HG02763 (cell line): ENCODE data around the gene ZNF559.
A peak's percentile ranks its signal among the peaks of the same experiment; 100 is the strongest.
"Not testable (repeated sequence)": the region's sequence is repeated elsewhere in the genome, so short reads cannot be mapped to it uniquely, and the experiment has no call there.

Experiments used
- ATAC-seq: cut with Tn5 transposase; IDR thresholded peaks from one replicate; pipeline ENCODE4 v1.9.1; 2021; ENCODE audit warnings: mild to moderate bottlenecking, moderate library complexity; ENCODE audit not compliant: unreplicated experiment

ZNF559 gene

DNA sequence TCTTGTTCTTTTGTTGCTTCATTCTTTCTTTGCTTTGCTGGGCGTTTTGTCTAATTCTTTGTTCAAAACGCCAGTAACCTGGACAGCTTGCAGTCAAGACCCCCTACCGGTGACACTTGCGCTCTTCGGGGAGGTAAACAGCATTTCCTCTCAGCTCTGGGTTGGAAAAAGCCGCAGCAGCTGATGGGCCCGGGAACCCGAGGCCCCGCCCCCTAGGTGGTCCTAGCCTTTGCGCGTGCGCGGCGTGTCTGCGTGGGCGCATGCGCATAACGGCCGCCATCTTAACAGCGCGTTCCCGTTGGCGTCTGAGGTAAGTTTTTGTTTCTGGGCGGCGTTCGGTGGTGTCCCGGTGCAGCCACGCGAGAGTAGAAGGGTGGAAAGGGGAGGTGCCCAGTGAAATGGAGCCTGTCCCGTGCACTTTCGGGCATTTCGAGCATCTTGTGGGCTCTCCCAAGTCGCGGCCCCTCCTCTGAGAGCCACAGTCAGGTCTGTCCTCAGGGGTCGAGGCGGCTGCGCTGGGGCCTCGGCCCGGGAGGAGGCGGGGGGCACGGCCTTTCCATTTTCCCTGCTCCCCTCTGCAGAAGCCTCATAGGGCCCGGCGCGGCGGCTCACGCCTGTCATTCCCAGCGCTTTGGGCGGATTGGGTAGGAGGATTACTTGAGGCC lies at the start of gene ZNF559:
Gene ZNF559, plus strand, starts transcription at position 261 of the 665 bp plus-strand sequence. CDS start 14,371 bp downstream, outside the sequence.
- ATAC-seq = peak; percentile 94

GRCh38 chr19:9283485-9283884 lies 40.5 kb upstream of the ZNF559 start:
- ATAC-seq = not testable (repeated sequence)

DNA sequence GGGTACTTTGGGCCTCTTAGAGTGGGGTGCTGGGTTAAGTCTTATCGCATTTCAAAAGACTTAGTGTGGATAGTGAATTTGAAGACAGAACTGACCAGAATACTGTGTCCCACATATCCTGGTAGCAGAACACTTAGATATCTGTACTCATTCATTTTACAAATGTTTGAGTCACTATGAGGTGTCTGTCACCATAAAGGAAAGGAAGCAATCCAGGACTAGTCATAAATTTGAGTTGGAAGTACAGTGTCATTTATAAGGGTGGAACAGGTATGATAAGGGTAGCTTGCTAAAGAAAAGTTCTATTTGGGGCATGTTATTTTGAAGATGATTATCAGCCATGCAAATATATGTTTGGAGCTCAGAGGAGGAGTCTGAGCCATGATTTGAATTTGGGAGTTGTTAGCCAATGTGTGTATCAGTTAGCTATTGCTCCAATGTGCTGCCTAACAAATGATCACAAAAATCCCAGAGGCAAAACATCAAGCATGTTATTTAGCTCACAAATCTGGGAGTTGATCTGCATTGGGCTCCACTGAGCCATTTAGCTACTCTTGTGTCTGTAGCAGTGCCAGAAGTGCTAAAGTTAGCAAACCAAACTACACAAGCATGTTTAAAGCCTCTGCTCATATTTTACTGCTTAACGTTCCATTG lies 34.6 kb upstream of the ZNF559 start:
- no peak for ATAC-seq

GRCh38 chr19:9295411-9295849 lies 28.5 kb upstream of the ZNF559 start:
- ATAC-seq = no peak

- no peak for ATAC-seq
Measured at GRCh38 chr19:9296336-9296735, 27.6 kb upstream of the ZNF559 start.

- ATAC-seq = no peak
Measured at GRCh38 chr19:9306443-9306842, 17.5 kb upstream of the ZNF559 start.

GRCh38 chr19:9308091-9308770 lies 15.7 kb upstream of the ZNF559 start:
- no peak for ATAC-seq

- ATAC-seq = peak; percentile 94
Measured at GRCh38 chr19:9309139-9309973, 14.6 kb upstream of the ZNF559 start, which contains the start of gene ZNF699. Gene ZNF699, minus strand, starts transcription at chr19:9309838. Its CDS starts 4,719 bp downstream, at chr19:9305119.

- peak; percentile 66 for ATAC-seq
Measured at GRCh38 chr19:9309974-9310446, 14.0 kb upstream of the ZNF559 start.

DNA sequence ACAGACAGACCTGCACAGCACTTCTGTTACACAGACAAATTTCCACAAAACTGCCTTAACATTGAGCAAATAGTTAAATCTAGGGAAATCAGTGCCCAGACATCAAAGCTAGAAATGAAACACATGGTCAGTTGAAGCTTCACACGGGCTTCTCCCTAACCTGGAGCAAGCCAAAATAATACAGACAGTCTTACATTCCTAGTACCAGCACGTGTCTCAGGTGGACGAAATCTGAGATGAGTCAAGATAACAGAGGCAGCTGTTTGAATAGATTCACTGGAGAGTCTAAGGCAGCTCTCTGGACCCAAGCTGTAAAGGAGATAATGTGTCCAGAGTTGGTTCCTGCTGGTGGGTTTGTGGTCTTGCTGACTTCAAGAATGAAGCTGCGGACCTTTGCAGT lies 10.2 kb upstream of the ZNF559 start:
- ATAC-seq = no peak

GRCh38 chr19:9321338-9321737 lies 2.6 kb upstream of the ZNF559 start:
- no peak for ATAC-seq

- ATAC-seq = not testable (repeated sequence)
Measured at GRCh38 chr19:9321756-9322155, 2.2 kb upstream of the ZNF559 start.

DNA sequence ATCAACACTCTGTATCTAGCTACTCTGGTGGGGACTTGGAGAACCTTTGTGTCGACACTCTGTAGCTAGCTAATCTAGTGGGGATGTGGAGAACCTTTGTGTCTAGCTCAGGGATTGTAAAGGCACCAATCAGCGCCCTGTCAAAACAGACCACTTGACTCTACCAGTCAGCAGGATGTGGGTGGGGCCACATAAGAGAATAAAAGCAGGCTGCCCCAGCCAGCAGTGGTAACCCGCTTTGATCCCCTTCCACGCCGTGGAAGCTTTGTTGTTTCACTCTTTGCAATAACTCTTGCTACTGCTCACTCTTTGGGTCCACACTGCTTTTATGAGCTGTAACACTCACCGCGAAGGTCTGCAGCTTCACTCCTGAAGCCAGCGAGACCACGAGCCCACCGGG lies 1.8 kb upstream of the ZNF559 start:
- not testable (repeated sequence) for ATAC-seq

DNA sequence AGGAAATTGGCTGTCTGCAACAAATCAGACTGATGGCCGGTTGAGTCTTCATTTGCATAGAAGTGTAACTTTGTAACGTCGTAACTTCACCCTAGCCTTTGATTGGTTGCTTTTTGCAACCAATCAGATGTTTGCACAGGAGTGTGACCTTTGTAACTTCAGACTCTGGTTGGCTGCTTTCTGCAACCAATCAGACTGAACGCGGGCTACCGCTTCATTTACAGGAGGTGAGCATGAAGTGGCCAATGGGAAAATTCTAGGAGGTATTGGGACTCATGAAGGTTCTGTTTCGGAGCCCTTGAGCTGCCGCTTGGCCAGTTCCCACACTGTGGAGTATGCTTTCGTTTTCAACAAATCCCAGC lies 441 bp upstream of the ZNF559 start:
- peak; percentile 26 for ATAC-seq

- ATAC-seq = no peak
Measured at GRCh38 chr19:9324584-9324962, 594 bp downstream of the ZNF559 start.

DNA sequence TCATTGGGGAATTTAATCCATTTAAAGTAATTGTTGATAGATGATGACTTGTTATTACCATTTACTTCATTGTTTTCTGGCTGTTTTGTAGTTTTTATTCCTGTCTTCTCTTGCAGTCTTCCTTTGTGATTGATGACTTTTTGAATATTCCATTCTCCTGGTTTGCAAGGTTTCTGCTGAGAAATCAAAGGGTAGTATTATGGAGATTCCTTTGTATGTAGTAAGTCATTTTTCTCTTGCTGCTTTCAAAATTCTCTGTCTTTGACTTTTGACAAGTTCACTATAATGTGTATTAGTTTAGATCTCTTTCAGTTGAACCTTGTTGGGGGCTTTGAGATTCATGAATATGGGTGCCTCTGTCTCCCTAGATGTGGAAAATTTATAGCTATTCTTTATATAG lies 6.0 kb downstream of the ZNF559 start:
- ATAC-seq = no peak

GRCh38 chr19:9342610-9343304 lies 18.8 kb downstream of the ZNF559 start:
- no peak for ATAC-seq

DNA sequence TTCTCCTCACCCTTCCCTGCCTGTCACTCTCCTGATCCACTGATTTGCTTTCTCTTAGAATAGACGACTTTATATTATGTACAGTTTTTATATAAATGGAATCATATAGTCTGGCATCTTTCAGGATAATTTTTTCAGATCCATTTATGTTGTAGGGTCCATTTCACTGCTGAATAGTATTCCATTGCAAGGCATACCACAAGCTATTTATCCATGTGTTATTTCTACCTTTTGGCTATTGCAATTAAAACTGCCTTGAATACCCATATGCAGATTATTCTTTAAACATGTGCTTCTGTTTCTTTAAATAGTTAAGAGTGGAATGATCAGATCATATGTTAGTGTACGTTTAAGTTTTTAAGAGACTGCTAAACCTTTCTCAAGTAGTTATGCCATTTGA lies 21.0 kb downstream of the ZNF559 start:
- ATAC-seq = no peak

DNA sequence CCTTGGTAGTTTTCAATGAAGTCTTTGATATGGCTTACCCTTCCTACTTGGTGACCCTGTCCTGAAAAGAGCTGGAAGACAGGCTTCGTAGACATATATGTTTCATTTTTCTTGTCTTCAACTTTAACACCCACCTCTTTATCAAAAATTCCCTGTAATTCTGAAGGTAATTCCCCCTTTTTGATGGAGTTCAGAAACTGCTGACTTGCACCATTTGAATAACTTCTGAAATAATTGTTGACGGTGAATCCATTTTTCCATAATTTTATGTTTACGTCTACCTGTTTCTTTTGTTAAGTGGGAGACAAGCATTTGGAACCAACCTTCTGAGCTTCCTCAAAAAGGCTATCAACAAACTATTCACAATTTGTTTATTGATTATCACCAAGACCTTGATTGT lies 24.3 kb downstream of the ZNF559 start:
- no peak for ATAC-seq

- ATAC-seq = no peak
Measured at GRCh38 chr19:9348671-9349070, 24.7 kb downstream of the ZNF559 start.
